OCI-LY7 (cell line): ENCODE measurements around the gene TMEM50A. TPM values are rescaled to one million over a fixed set of nuclear protein-coding genes. Genes with fewer than 3 reads are reported as not detected.
"Not testable (repeated sequence)": the region's sequence is repeated elsewhere in the genome, so short reads cannot be mapped to it uniquely, and the experiment has no call there.

Source experiments
- BruUV-seq: library from RNA; stranded (reverse); fragments of 400-500 nt; replicated peaks from 2 replicates; lab custom pipeline; 2021; lab: Mats Ljungman, UMichigan
- CTCF ChIA-PET: fragments of 300-600 bp; sonication (Branson Sonifier 250); formaldehyde crosslinking; loops from one replicate; lab custom pipeline; 2022; ENCODE audit warnings: antibody characterized with exemption; ENCODE audit not compliant: unreplicated experiment; lab: Charles Lee
- POLR2A ChIA-PET: fragments of 300-600 bp; sonication (Branson Sonifier 250); formaldehyde crosslinking; loops from one replicate; lab custom pipeline; 2022; ENCODE audit warnings: antibody characterized with exemption; lab: Charles Lee
- DNase-seq: peaks from one replicate; pipeline ENCODE4 v3.0.0-alpha.2; 2015; ENCODE audit warnings: low spot score
- H2AFZ ChIP-seq: fragments of 200-600 bp; sonication (generic), shearing (Covaris generic); 2 replicates; pipeline ENCODE4 v1.6.1; 2014; ENCODE audit warnings: mild to moderate bottlenecking, antibody characterized with exemption, low read length, moderate library complexity
- H3K27ac ChIP-seq: fragments of 200-600 bp; sonication (generic); 2 replicates; pipeline ENCODE4 v1.5.1; 2014; ENCODE audit warnings: mixed run types, low read depth, mild to moderate bottlenecking, moderate library complexity, low read length, inconsistent platforms; ENCODE audit not compliant: poor library complexity, severe bottlenecking
- H3K36me3 ChIP-seq: fragments of 200-600 bp; sonication (generic); 2 replicates; pipeline ENCODE4 v1.6.1; 2014; ENCODE audit warnings: mild to moderate bottlenecking, antibody characterized with exemption, low read length, moderate library complexity, mixed read lengths; ENCODE audit not compliant: insufficient read depth
- H3K4me1 ChIP-seq: fragments of 200-600 bp; sonication (generic); 2 replicates; pipeline ENCODE4 v1.5.1; 2014; ENCODE audit warnings: mild to moderate bottlenecking, low read length; ENCODE audit not compliant: insufficient read depth, poor library complexity, severe bottlenecking
- H3K4me2 ChIP-seq: fragments of 200-600 bp; sonication (generic); 2 replicates; pipeline ENCODE4 v1.6.1; 2014; ENCODE audit warnings: mild to moderate bottlenecking, low read length
- H3K4me3 ChIP-seq: fragments of 200-600 bp; sonication (generic); 2 replicates; pipeline ENCODE4 v1.5.1; 2014; ENCODE audit warnings: mild to moderate bottlenecking, low read depth, low read length; ENCODE audit not compliant: poor library complexity, severe bottlenecking
- H3K79me2 ChIP-seq: fragments of 200-600 bp; sonication (generic); 2 replicates; pipeline ENCODE4 v1.6.1; 2016; ENCODE audit warnings: low read depth, mild to moderate bottlenecking, low read length, moderate library complexity, mixed read lengths; ENCODE audit not compliant: insufficient read depth
- H3K9me2 ChIP-seq: fragments of 200-600 bp; sonication (generic); 2 replicates; pipeline ENCODE4 v1.6.1; 2016; ENCODE audit warnings: mild to moderate bottlenecking, low read length, mixed read lengths; ENCODE audit not compliant: insufficient read depth
- H3K9me3 ChIP-seq: fragments of 200-600 bp; sonication (generic); 2 replicates; pipeline ENCODE4 v1.6.1; 2014; ENCODE audit warnings: mild to moderate bottlenecking, mixed run types, low read length, mixed read lengths
- H4K20me1 ChIP-seq: fragments of 200-600 bp; sonication (generic); 2 replicates; pipeline ENCODE4 v1.6.1; 2014; ENCODE audit warnings: mild to moderate bottlenecking, antibody characterized with exemption, low read length, moderate library complexity, mixed read lengths; ENCODE audit not compliant: insufficient read depth
- EZH2phosphoT487 ChIP-seq: fragments of 200-600 bp; sonication (generic); IDR thresholded peaks from 2 replicates; pipeline ENCODE4 v1.6.1; 2018; ENCODE audit warnings: low read depth, borderline replicate concordance, mild to moderate bottlenecking, mixed run types, antibody characterized with exemption, low read length, moderate library complexity, mixed read lengths
- intact Hi-C: fragments of 100-400 bp; cut with micrococcal nuclease; formaldehyde crosslinking; loops from one replicate; pipeline ENCODE4 v1.10.0; 2022; ENCODE audit not compliant: unreplicated experiment
- total RNA-seq, 2 experiments: library from RNA; depleted of rRNA in 1 of 2; stranded (reverse); fragments of >200 nt in 1 of 2; shearing (Covaris generic) in 1 of 2; gene quantifications; 2 replicates each; pipeline ENCODE4 v1.2.3, GENCODE V29; 2014 to 2022
- TF ChIP-seq, protein P1 (sequence below): fragments of 200-600 bp; sonication (generic); conservative IDR thresholded peaks from 2 replicates; pipeline ENCODE4 v1.5.1; 2014; ENCODE audit warnings: mild to moderate bottlenecking, antibody characterized with exemption, low read length, moderate library complexity, mixed read lengths

The TMEM50A gene
- total RNA-seq, 2 experiments from 2014 or later, result 56.2 to 62.9 TPM

DNA sequence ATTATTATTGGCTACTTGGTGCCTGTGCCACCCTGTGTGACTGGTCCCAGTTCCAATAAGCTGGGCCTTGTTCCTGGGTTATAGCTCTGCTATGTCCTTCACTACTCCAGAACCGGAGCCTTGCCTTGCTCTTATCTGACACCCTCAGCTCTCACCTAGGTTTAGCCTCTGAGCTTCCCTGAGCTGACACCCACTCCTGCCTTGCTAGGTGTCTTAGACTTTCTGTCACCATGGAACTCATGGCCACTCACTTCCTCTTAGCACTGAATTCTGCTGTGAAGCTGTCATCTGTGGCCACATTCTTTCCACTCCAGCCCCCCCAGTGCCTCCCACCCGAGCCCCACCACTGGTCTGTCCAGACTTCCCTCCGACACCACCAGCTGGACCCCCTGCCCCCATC lies 51.6 kb downstream of the TMEM50A start:
- H3K79me2 ChIP-seq, H3K27ac ChIP-seq, H3K4me3 ChIP-seq, H3K9me2 ChIP-seq, POLR2A ChIA-PET, intact Hi-C loops, H2AFZ ChIP-seq, H3K4me2 ChIP-seq, BruUV-seq, H3K36me3 ChIP-seq, DNase-seq, H3K9me3 ChIP-seq, H3K4me1 ChIP-seq, H4K20me1 ChIP-seq: not testable (repeated sequence)
- CTCF ChIA-PET, result interaction anchor here (0.5 to 0.9 kb wide), 2 partner anchors 29 to 250 kb away, joined by 3 read pairs; no protein-coding TSS in a partner anchor

- no peaks in the 10 kb centered on the region for H3K36me3 ChIP-seq
- no peak overlapping the region for H3K27ac ChIP-seq
- ChIA-PET POLR2A (interaction anchor here (0.6 kb wide), 1 partner anchor 267 kb away, joined by 4 read pairs; no protein-coding TSS in a partner anchor), CTCF (no interaction called here)
- no peaks in the 10 kb centered on the region for H3K4me1 ChIP-seq
- no TSS peak for BruUV-seq
- no peak overlapping the region for H2AFZ ChIP-seq
- no peak for DNase-seq
- H4K20me1 ChIP-seq, result no peaks in the 10 kb centered on the region
- no peaks in the 10 kb centered on the region for H3K79me2 ChIP-seq
- H3K9me3 ChIP-seq, result no peaks in the 10 kb centered on the region
- no peak overlapping the region for H3K4me2 ChIP-seq
- TF ChIP-seq, protein P1, sequence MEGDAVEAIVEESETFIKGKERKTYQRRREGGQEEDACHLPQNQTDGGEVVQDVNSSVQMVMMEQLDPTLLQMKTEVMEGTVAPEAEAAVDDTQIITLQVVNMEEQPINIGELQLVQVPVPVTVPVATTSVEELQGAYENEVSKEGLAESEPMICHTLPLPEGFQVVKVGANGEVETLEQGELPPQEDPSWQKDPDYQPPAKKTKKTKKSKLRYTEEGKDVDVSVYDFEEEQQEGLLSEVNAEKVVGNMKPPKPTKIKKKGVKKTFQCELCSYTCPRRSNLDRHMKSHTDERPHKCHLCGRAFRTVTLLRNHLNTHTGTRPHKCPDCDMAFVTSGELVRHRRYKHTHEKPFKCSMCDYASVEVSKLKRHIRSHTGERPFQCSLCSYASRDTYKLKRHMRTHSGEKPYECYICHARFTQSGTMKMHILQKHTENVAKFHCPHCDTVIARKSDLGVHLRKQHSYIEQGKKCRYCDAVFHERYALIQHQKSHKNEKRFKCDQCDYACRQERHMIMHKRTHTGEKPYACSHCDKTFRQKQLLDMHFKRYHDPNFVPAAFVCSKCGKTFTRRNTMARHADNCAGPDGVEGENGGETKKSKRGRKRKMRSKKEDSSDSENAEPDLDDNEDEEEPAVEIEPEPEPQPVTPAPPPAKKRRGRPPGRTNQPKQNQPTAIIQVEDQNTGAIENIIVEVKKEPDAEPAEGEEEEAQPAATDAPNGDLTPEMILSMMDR, result no peak
- no peak for TF ChIP-seq EZH2phosphoT487
- intact Hi-C loops, result no loop called here
- H3K4me3 ChIP-seq, result no peak overlapping the region
- no peaks in the 10 kb centered on the region for H3K9me2 ChIP-seq
Observed at GRCh38 chr1:25392841-25393240, 54.7 kb downstream of the TMEM50A start.

- POLR2A ChIA-PET, H3K4me3 ChIP-seq, H3K4me1 ChIP-seq, CTCF ChIA-PET, H3K9me2 ChIP-seq, BruUV-seq, H2AFZ ChIP-seq, H3K4me2 ChIP-seq, H3K79me2 ChIP-seq, H3K9me3 ChIP-seq, H3K27ac ChIP-seq, DNase-seq, H4K20me1 ChIP-seq, H3K36me3 ChIP-seq, intact Hi-C loops: not testable (repeated sequence)
Observed at GRCh38 chr1:25397549-25397948, 59.4 kb downstream of the TMEM50A start.

DNA sequence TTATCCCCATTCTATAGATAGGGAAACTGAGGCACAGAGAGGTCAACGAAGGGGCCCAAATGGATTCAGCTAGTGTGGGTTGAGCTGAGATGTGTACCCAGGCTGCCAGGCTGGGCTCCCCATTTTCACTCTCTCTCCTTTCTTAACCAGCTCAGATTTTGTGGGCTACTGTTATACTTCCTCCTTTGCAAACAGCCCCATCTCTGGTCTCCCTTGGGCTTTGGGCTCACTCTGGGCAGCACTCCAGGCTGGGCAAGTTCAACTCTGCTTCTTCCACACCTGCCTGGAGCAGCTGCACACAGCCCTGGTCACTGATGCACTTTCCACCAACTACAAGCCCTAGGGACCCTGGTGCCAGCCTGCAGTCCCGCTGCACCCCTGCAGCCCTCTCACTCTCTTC lies 59.9 kb downstream of the TMEM50A start:
- BruUV-seq, CTCF ChIA-PET, H3K9me3 ChIP-seq, H2AFZ ChIP-seq, H3K4me2 ChIP-seq, H3K4me3 ChIP-seq, H3K36me3 ChIP-seq, intact Hi-C loops, H3K9me2 ChIP-seq, H3K27ac ChIP-seq, H3K79me2 ChIP-seq, H3K4me1 ChIP-seq, H4K20me1 ChIP-seq, POLR2A ChIA-PET, DNase-seq: not testable (repeated sequence)
